RKO (cell line): ENCODE data around the gene STAC.
"Not testable (repeated sequence)": the region's sequence is repeated elsewhere in the genome, so short reads cannot be mapped to it uniquely, and the experiment has no call there.

Source experiments
- DNase-seq: peaks from one replicate; pipeline ENCODE4 v3.0.0-alpha.2; 2016; ENCODE audit warnings: low spot score

The STAC gene

DNA sequence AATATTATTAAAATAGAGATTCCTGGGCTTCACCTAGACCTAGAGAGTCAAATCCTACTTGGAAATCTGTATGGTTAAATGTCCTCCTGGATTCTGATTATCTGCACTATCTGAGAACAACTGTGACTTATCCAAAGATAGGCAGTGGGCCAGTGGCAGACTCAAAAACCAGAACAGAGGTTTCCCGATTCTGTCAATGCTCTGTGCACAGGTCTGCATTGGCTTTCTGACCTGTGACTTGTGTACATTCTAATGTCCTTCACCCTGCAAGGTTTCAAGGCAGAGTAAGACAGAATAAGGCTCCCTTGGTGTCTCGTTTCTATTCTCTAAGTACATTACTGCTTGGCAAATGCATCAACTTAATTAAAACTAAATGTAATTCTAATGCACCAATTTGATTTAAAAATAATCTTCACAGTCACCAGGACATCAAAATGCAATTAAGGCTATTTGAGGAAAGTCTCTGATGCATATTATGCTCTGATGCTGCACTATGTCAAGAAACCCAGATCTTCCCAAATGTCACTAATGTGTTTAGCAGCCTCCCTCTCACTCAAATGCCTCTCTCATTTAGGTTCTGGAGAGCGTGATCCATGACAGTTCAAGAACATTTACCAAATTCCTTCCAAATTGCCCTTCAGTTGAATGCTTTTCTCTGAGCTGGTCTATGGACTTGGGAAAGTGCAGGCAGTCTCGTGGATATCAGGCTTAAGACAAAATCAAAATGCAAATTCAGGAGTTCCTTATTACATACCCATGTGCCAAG is 140.1 kb downstream of the STAC start:
- no peak for DNase-seq

DNA sequence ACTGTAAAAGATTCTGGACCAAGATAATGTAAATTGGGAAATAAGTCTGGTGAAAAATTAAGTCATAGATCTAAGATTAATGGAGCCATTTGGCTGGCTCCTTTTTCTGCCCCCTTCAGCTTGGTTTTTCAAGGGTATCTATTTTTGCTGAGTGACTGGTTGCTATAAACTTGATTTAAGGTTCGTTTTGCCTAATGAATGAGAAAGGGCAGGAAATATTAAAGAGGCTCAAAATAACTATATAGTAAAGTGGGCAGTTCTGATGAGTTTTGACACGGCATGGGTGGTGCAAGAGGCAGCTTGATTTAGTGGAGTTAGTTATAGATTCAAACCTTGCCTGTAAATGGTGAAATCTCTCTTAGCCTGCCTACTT is 140.7 kb downstream of the STAC start:
- DNase-seq, result no peak

DNA sequence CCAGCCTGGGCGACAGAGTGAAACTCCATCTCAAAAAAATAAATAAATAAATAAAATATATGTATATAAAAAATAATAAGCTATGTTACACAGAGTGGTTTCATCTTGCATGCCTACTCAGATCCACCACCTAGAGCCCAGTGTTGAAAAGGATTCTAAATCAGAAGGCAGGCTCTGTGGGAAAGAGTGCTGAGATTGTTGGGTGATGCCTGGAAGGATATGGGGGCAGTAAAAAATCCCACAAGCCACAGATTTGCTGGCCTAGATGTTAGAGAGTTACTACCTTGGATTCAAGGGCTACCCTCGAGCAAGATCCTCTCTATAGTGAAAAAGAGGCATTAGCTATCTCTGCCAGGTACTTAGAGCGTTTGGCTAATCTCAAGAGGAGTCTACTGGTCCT is 144.3 kb downstream of the STAC start:
- DNase-seq, result no peak

DNA sequence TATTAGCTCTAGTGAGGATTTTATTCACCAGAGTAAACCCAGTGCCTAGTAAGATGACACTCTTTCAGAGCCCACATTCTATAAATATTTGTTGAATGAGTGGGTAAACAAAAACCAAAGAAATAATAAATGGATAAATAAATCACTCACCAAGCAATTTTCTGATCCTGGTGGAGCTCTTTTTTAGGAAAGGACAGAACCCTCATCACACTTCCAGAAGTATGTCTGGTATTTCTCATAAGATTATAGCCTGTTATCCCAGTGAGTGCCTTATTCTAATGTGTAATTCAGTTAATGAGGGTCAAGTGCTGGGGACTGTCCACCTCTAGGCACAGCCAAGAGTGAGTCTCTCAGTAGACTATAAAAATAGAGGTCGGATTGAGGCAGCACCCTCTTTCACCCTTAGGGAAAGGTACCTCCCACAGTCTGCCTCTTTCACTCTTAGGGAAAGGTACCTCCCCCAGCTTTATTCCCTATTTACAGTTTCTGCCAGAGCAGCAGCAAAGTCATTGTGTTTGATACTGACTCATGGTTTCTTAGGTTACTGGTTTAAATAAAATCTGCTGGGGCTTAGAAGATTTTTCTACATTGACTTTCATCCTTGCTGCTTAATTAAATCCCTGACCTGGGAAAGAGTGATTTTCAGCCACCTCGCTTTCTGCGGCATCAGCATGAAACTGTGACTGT is 145.0 kb downstream of the STAC start:
- no peak for DNase-seq

DNA sequence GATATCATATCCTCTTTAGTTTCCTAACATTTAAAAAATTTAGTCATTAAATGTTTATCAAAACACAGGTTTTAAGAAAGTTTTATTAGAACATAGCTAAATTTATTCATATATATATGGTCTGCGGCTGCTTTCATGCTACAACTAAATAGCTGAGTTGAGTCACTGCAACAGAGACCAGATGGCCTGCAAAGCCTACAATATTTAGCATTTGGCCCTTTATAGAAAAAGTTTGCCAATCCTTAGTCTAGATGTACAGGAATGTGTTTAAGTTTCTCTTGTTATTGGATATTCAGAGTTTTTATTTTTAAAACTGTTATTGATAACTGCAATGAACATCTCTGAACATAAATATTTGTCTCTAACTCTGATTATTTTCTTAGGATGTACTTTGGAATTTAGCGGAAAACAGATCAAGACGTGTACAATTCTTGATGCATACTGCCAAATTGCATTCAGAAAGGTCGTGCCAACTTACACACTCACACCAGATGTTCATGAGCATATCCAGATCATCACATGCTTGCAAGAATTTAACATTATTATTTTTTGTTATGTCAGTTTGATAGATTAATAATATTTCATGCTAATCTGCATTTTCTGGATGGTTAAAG is 157.9 kb downstream of the STAC start:
- DNase-seq, result no peak

DNA sequence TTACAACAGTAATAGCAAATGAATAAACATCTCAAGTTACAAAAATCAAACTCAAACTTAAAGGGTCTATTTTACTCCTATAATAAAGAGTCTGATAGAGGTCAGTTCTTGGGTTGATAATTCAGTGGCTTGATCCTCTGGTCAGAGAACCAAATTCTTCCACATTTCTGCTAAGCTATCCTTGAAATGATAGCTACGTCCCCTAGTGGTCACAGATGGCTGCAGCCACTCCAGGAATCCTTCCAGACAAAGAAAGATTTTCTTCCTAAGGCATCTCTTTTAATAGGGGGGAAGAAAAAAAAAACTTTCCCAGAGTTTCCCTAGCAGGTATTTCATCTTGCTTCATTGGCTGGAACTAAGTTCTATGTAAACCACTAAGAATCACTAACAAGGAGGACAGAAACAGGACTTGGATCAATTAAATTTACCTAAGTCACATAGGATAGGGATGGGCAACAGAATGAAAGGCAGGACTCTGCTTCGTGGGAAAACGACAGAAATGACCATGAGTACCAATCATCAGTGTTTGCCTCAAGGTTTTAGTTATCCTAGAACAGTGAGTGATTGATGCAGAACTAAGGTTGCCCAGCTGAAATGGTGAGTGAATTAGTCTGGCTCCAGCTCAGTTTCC is 160.7 kb downstream of the STAC start:
- peak; percentile 34 for DNase-seq

DNA sequence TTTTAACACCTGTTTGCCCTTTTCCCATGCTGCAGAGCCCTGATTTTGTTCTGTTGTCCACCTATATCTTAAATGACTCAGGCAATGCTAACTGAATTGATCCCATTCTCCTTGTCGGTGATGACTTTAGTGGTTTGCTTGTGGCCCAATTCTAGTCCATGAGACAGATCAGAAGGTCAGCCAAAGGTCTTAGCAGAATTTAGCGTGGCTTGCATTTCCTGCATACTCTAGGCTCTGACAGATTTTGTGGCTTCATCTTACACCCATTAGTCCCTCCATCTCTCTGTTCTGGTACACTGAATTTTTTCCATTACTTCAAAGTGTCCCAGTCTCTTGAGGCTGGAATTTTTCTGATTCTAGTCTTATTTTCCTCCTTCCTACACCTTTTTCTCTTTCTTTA is 161.9 kb downstream of the STAC start:
- no peak for DNase-seq

DNA sequence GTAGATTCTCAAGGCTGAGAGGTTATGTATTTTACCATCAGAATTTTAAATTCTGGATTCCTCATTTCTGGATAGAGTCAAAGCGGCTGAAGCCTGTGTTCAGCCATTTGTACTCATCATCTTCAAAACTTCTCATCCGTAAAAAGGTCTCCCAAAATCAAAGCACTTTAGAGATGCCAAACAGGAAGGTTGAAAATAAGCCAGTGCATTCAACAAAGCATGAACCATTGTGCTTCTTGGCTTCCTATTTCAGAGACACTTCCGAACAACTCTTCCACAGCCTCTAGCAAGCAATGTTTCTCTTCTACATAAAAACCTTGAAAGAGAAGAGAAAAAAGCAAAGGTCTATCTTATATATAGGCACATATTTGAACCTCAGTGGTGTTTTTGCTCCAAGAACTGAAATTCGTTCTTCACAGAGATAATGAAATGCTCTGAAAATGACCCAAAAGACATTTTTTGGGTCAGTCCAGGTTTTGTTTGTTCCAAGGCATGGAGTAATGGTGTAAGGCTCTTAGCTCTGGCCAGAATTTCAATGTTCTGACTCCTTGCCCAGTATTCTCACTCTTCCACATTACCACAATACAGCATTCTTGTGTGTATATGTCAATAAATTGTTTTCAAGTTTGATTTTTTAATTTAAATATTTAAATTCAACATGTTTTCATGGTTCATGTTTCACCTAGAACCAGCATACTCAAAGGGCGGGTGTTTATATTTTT is 163.1 kb downstream of the STAC start:
- no peak for DNase-seq

DNA sequence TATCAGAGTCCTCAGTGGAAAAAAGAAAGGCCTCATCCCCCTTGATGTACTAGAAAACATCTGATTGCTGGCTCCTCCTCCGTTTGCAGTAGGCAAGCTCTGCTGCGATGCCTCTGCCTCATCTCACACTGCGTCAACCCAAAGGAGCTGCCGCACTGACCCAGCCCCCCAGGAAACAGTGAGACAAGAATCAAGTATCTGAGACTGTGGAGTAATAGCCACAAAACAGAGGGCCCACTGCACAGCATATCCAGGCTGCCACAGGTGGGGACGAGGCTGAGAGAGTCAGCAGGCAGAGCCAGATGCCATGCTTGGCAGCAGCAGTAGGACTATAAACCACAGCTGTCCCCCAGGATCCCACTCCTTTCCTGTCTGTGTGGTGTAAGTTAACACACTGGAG is 165.9 kb downstream of the STAC start:
- DNase-seq, result no peak

DNA sequence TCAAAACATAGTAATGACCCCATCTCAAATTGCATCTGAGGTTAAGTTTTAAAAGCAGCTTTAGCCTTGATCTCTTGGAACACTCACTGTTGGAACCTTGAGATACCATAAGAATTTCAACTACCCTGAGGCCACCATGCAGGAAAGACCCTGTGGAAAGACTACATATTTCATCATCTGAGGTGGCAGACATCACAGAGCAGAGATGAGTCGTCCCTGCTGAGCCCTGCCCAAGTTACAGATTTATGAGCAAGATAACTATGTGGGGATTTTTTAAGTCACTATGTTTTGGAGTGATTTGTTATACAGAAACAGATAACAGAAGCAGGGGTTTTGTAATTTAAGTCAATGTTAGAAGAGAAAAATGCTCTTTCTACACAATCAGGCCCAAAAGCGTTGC is 168.4 kb downstream of the STAC start:
- DNase-seq, result no peak

DNA sequence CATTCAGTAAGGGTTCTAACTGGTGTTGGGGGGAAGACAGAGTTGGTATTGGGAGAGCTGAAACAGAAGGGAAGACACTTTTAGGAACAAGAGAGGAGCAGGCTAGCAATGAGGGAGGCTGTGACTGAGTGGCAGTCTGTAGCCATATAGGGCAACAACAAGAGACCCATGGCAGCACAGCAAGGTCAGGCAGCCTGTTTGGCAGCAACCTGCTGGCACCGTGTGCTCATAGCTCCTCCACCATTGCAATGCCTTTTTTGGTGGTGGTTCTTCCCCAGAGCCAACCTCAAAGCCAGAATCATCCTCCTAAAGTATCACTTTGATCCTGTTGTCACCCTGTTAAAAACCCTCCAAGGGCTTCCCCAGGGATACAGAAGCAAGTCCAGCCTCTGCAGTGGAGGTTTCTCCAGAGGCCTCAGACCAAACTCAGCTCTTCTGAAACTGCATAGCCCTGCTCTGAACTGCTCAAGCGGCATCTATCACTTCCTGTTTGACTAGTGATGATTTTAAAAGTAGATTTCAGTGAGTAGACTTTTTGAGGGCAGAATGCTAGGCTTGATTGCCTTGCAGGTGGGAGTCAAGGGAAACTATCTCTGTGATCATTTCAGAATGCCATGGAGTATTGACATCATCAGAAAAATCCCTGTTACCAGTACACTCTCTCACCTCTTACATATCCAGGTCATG is 176.9 kb downstream of the STAC start:
- no peak for DNase-seq

DNA sequence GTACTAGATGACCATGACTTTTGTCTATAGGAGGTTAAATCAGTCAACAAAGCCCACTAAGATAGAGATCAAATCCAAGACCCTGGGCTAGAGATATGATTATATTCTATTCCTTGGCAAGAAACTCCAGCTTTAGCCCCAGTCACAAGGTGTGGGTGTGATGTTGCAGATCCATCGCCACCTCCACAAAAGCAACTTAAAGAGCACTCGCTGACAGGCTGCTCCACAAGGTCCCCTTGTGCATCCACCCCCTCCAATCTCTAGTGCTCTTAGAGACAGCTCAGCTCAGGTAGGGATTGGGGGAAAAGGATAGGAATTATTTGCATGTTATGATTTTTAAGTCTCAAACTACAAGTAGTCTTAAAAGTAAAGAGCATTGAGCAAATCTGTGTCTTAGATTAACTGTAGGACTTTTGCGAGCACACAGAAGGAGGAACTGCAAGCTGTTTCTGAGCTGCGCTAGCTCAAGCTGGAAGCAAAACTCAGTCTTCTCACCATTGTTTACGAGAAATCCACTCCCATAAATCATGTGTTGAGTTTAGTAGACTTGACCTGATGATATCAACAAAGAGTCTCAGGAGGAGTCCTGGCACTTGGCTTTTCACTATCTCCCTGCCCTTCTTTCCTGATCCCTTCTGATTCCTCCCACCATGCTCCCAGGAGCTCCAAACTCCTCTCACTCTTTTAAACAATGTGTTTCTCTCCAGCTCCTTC is 177.6 kb downstream of the STAC start:
- DNase-seq, result no peak

DNA sequence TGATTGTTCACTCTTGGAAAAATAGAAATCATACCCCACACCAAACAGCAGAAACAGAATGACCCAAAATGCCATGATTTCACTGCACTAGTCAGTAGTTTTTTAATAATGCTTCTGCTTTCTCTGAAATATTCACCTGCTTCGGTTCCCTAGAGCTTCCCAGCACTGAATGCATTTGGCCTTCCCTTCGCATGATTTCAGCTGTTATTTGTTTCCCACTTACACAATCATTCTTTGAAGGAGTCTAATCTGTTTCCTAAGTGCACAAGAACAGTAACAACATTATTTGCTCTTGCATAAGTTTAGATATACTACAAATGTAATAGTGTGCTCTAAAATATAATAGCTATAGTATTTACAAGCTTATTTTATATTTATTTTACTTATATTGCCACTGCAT is 178.7 kb downstream of the STAC start:
- no peak for DNase-seq

DNA sequence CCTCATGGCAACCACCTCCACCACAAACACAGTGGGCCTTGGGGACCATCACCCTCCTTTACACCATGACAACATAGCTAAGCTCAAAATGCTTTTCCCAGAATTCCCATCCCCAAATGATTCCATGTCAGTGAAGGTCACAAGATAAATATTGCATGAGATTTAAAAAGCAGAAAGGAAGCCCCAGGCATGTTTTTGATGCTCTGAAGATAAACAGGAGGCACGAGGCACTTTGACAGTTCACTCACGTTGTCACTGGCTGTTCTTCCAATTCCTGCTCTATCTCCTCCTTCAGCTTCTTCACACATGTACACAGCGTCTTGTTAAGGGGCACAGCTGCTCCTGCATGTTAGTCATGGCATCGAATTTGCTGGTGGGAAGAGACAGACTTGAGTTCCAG is 180.4 kb downstream of the STAC start:
- no peak for DNase-seq

DNA sequence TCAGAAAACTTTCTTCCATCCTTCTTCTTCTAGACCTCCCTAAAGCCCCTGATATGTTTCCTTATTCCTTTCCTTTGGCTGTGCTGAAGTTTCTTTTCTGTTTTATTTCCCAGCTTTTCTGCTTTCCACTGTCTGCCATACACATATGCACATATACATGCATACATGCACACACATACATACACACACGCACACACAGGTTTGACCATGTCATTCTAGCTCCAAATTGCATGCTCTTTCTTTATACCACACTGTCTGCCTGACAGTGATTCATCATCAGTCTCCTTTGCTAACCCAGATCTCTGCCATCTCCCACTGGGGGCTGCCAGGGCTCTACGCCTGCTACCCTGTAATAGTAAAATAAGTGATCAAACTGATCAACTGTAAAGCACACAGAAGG is 181.3 kb downstream of the STAC start:
- DNase-seq, result no peak

DNA sequence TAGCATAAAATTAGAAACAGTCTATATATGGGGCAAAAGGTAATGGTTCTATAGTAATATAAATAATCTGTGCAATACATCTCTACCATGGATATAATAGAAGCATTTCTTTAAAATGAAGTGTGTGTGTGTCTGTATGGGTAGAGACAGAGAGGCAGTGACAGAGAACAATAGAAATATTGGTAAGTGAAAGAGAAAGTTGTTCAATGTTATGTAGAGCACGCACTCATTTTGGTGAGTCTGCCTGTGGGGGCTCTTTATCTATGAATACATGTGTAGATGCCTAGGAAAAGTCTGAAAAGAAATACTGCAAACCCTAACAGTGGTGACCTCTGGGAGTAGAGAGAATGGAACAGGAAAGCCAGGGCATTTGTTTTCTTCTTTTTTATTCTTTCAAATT is 182.6 kb downstream of the STAC start:
- DNase-seq, result no peak

DNA sequence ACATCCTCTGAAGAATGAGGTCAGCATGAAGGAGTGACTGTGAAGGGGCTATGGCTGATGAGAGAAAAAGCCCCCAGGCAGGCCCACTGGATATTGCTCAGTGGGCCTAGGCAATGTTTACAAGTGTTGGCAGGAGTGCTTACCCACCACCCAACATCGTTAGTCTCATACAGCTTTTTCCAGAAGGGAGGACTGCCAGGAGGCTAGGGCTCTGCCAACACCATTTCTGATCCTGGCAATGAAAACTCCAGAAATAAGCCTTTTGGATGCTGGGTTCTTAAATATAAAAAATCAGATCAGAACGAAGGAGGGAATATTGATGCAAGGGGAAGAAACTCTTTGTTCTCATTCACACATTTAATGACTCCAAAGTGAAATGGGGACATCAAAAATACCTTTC is 194.9 kb downstream of the STAC start:
- DNase-seq, result no peak

DNA sequence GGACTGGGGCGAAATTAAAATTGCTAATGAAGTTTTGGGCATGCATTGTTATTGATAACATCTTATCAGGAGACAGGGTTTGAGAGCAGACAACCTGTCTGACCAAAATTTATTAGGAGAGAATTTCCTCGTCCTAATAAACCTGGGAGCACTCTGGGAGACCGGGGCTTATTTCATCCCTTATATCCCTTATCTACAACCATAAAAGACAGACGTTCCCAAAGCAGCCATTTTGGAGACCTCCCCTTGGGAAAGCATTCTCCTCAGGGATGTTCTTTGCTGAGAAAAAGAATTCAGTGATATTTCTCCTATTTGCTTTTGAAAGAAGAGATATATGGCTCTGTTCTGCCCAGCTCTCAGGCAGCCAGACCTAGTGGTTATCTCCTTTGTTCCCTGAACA is 198.1 kb downstream of the STAC start:
- DNase-seq, result not testable (repeated sequence)

DNA sequence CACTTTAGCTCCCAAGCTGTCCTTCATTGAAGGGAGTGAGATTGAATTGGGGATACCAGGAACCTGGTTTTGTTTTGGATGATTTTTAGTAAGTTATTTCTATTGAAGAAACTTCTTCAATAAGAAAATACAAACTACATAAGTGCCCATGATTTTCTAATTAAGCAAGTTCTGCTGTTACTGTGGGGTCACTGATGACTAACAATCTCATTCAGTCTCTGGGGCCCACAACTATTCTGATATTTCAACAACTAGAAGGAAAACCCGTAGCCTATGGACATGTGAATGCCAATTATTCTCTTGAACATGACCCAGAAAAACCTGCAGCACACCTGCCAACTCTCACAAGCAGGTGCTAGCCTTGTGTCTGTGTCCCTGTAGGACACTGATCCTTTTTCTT is 199.4 kb downstream of the STAC start:
- no peak for DNase-seq

DNA sequence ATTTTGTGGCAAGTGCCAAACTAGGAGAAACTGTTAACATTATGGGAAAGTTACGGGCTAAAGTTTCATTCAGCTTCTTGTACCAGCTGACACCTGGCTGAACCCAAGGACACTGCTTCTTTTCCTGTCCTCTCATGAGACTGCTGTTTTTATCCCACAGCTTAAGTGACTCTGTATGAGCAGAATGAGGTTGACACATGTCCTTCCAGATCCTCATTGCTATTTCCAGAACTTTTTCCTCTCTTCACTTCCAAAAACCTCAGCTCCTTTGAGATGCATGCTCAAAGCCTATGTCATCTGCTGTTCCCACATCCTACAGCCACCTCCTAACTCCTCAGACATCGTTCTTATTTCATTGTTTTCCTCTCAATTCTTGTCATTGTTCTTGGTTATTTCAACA is 200.4 kb downstream of the STAC start:
- DNase-seq, result no peak

DNA sequence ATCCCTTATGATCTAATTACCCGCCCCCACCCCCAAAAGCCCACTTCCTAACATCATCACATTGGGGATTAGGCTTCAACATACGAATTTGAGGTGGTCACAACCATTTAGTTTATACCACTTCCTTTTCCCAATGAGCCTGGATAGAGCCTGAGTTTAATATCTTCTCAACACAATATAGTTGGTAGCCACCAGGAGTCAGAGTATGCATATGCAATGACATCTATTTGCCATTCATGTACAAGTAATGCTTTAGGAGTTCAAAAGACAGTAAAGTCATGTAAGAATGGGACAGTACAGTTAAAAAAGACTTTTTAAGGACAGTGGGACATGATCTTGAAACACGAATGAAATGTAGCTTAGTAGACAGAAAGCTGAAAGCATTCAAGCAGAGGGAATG is 211.7 kb downstream of the STAC start:
- DNase-seq, result no peak
